GM21390 (cell line): ENCODE measurements around the gene KRTAP5-6.

Source experiments
- ATAC-seq: cut with Tn5 transposase; IDR thresholded peaks from one replicate; pipeline ENCODE4 v1.9.1; 2021; ENCODE audit not compliant: unreplicated experiment

The KRTAP5-6 gene

DNA sequence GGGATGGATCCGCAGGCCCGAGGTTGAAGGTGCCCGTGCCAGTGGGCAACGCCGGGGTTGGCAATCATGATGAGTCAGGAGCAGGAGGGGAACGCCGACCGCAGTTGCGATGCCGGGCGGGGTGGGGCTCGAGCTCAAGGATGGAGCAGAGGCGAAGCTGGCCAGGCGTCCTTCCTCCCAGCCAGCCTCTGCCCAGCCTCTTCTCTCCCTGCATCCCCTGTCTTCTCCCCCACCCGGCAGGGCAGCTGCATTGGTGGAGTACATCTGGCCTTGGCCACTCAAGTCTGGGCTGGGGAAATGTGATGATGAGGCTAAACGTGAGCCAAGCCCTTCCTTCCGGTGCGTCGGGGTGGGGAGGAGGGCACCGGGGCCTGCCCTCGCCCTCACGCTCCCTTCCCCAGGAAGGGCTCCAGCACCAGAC lies 49.5 kb downstream of the KRTAP5-6 start:
- ATAC-seq: no peak

DNA sequence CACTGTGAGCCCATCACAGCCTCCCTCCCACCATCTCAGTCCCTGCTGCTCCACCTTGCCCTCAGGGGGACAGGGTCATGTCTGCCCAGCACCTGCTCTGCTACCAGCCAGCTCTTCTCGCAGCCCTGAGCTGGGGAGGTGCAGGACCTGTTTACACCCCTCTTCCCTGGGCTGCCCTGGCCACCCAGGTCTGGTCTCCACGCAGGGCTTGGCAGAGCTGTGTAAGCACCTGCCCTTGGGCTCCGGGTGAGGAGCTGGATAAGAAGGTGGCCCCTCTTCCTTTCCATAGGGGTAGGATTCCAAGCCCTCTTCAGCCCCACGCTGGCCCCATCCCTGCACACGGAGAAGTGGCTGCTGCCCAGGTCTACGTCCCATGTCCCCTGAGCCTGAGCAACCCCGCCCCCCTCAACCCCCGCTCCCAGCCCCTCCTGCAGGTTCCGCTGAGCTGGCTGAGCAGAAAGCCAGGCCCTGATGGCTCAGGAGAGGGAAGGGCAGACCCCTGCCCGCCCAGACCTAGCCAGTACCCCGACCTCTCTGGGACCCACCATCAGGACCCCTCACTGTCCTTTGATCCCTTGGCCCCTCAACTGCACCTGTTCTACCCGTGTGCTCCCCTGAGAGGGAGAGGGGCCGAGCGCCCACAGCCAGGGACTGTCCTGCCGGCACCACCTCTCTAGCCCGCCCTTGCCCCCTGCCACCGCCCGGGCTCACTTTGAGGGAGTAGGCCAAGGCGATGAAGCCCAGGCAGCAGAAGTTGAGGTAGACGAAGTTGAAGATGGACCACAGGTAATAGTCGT lies 50.2 kb downstream of the KRTAP5-6 start:
- ATAC-seq: no peak
